Spleen (tissue), 11 donors: ENCODE data around the gene CCL27. TPM values are rescaled to one million over a fixed set of nuclear protein-coding genes. Genes with fewer than 3 reads are reported as not detected.

Source experiments
- DNase-seq: peaks from one replicate; pipeline ENCODE4 v3.0.0-alpha.2; 2020
- H3K27ac ChIP-seq, 8 donors: fragments of 200-600 bp; sonication (generic) in 7 of 8; 1 replicate in 4 of 8; 2 replicates in 4 of 8; pipeline versions ENCODE4 v1.5.0 to v1.8.0; 2016 to 2021; ENCODE audit warnings: inconsistent platforms in 4 of 8, mild to moderate bottlenecking in 4 of 8, moderate library complexity in 1 of 8
- H3K27me3 ChIP-seq, 7 donors: fragments of 200-600 bp; sonication (generic) in 6 of 7; replicated peaks in 1 of 7; 1 replicate in 4 of 7; 2 replicates in 3 of 7; pipeline versions ENCODE4 v1.5.0 to v1.8.0; 2016 to 2021; ENCODE audit warnings: inconsistent platforms in 3 of 7, mild to moderate bottlenecking in 1 of 7
- H3K36me3 ChIP-seq, 6 donors: fragments of 200-600 bp; sonication (generic) in 5 of 6; 1 replicate in 4 of 6; 2 replicates in 2 of 6; pipeline versions ENCODE4 v1.5.0 to v1.8.0; 2016 to 2021; ENCODE audit warnings: inconsistent platforms in 2 of 6
- H3K4me1 ChIP-seq, 6 donors: fragments of 200-600 bp; sonication (generic) in 5 of 6; 1 replicate in 3 of 6; 2 replicates in 3 of 6; pipeline versions ENCODE4 v1.5.0 to v1.8.0; 2016 to 2021; ENCODE audit warnings: inconsistent platforms in 3 of 6
- H3K4me3 ChIP-seq, 8 donors: fragments of 200-600 bp; sonication (generic) in 7 of 8; 1 replicate in 4 of 8; 2 replicates in 4 of 8; pipeline versions ENCODE4 v1.5.0 to v1.8.0; 2016 to 2021; ENCODE audit warnings: inconsistent platforms in 4 of 8, mild to moderate bottlenecking in 4 of 8, moderate library complexity in 2 of 8
- H3K9me3 ChIP-seq, 8 donors: fragments of 200-600 bp; sonication (generic) in 7 of 8; 1 replicate in 4 of 8; 2 replicates in 4 of 8; pipeline versions ENCODE4 v1.5.0 to v1.8.0; 2016 to 2021; ENCODE audit warnings: inconsistent platforms in 4 of 8
- POLR2A ChIP-seq, 3 donors: fragments of 450-650 bp; IDR thresholded peaks; one replicate each; pipeline ENCODE4 v1.5.1; 2017; ENCODE audit warnings: antibody characterized with exemption in 3 of 3, mild to moderate bottlenecking in 1 of 3
- POLR2AphosphoS5 ChIP-seq, 3 donors: sonication (generic); formaldehyde crosslinking; IDR thresholded peaks; one replicate each; pipeline ENCODE4 v1.5.1; 2017; ENCODE audit warnings: antibody characterized with exemption in 3 of 3
- WGBS, 5 donors: extraction: QIAGEN DNeasy Blood & Tissue Kit in 3 of 5; methylation state at CpG; one replicate each; pipeline versions ENCODE4 v1.1.5 to v1.1.7; 2013 to 2018; 5-methylcytosine and 5-hydroxymethylcytosine counted together
- intact Hi-C: fragments of 100-400 bp; cut with DNase I; formaldehyde crosslinking; loops from one replicate; pipeline ENCODE4 v1.15.0; 2023; ENCODE audit warnings: low total_unique reads
- polyA plus RNA-seq, 3 donors: library from polyadenylated mRNA; stranded (reverse); fragments of 200-250 nt; gene quantifications; one replicate each; pipeline ENCODE4 v1.2.1, GENCODE V29; 2013
- total RNA-seq, 7 donors: library from RNA; depleted of rRNA in 3 of 7; stranded (reverse); fragments of >200 nt in 3 of 7; fragmentation: NEBNext Ultra II Directional in 4 of 7; extraction: Animal tissue kit (Norgen Biotek cat#: 25700) in 4 of 7; gene quantifications; one replicate each; pipeline versions ENCODE4 v1.1.0 to v1.2.1, GENCODE V29; 2016 to 2021
- TF ChIP-seq, protein P1 (sequence below), 11 experiments: fragments of 200-600 bp in 7 of 11; fragments of 450-650 bp in 4 of 11; sonication (generic) in 4 of 11; IDR thresholded peaks in 8 of 11; conservative IDR thresholded peaks in 3 of 11; 1 replicate in 7 of 11; 2 replicates in 4 of 11; pipeline versions ENCODE4 v1.4.0 to v1.8.0; 2016 to 2021; ENCODE audit warnings: antibody characterized with exemption in 11 of 11, inconsistent platforms in 4 of 11, mild to moderate bottlenecking in 1 of 11
- donor health status: healthy with polysubstance abuse.
- donor health status: DM: no; HTN: no; CAD: no; lungs with moderate emphysema.
- donor health status: DM: no; HTN: no; CAD: no.
- donor health status: Bipolar disorder and iron deficiency.
- donor health status: healthy.
- donor health status: DM: no; HTN: no; CAD: no.
- donor health status: DM: yes; HTN: yes; CAD: no.

CCL27 gene
- total and polyA plus RNA-seq, 10 donors: 0.08 to 0.70 (median 0.32) TPM; not detected in 7

DNA sequence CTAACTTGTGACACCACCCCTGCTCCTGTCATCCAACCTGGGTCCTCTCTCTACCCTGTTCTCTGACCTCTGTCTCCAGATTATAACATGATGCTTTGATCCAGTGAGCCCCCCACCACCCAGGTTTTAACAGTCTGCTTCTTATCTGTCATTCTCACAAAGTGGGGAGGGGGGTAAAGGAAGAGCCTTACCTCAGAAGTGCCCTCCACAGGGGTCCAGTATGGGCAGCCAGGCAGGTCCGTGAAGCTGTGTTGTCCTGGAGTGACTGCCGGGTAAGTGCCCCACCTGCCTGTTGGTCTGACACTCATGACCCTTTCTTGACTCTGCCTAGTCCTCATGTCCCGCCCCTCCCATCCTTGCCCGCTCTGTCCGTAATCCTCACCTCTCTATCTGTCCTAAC is 7.1 kb downstream of the CCL27 start:
- WGBS, 5 donors: 75 to 92% (median 83%) methylated on average over 5 of the region's 5 CpGs
- Histone ChIP-seq H3K4me1 (peaks cover 15 to 50% (median 32%) of the 10 kb centered on the region in 6 donors), H3K4me3 (no peak overlapping the region), H3K9me3 (no peaks in the 10 kb centered on the region), H3K27me3 (no peaks in the 10 kb centered on the region), H3K36me3 (peaks cover 0 to 22% (median 8%) of the 10 kb centered on the region in 6 donors), H3K27ac (peak overlapping the region in 2 of 8 donors; percentile 30 to 70)
- TF ChIP-seq, protein P1, sequence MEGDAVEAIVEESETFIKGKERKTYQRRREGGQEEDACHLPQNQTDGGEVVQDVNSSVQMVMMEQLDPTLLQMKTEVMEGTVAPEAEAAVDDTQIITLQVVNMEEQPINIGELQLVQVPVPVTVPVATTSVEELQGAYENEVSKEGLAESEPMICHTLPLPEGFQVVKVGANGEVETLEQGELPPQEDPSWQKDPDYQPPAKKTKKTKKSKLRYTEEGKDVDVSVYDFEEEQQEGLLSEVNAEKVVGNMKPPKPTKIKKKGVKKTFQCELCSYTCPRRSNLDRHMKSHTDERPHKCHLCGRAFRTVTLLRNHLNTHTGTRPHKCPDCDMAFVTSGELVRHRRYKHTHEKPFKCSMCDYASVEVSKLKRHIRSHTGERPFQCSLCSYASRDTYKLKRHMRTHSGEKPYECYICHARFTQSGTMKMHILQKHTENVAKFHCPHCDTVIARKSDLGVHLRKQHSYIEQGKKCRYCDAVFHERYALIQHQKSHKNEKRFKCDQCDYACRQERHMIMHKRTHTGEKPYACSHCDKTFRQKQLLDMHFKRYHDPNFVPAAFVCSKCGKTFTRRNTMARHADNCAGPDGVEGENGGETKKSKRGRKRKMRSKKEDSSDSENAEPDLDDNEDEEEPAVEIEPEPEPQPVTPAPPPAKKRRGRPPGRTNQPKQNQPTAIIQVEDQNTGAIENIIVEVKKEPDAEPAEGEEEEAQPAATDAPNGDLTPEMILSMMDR (IDR thresholded peaks at IDR 0.05 in 8 of 11, conservative IDR thresholded peaks at IDR 0.05 in 3 of 11): no peak
- no peak for TF ChIP-seq POLR2AphosphoS5 (IDR thresholded peaks at IDR 0.05)
- TF ChIP-seq POLR2A (IDR thresholded peaks at IDR 0.05): no peak
- DNase-seq: no peak
- intact Hi-C loops: no loop called here

DNA sequence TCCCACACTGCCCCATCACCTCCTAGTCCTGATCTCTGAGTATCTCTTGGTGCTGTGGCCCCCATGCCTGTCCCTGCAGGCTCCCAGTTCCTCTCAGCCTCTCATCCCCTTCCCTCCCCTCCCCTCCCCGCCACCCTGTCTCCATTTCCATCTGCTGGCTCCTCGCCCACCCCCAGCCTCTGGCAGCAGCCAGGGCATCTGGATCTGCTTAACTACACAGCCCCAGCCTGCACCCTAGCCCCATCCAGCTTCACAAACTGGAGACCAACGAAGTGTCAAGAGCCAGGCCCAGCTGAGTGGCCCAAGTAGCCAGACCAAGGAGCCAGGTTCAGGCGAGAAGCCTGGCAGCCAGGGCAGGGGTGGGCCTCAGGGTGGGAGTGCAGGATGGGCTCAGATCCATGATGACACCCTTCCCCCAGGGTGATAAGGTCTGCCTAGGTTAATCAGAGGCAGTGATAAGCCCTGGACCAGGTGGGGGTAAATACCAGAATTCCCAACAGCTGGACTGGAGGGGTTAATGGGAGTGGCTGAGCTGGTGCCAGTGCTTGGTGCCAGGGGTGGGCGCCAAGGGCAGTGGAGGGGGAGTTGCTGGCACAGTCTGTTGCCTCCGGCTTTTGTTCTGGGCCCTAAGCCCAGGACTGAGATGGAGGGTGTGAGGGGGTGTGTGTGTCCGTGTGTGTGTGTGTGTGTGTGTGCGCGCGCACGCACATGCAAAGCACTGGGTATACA is 8.0 kb downstream of the CCL27 start:
- Histone ChIP-seq H3K27me3 (no peaks in the 10 kb centered on the region), H3K27ac (peak overlapping the region in 6 of 8 donors; percentile 33 to 70 (median 65)), H3K9me3 (no peaks in the 10 kb centered on the region), H3K4me3 (no peak overlapping the region), H3K36me3 (peaks cover 0 to 24% (median 13%) of the 10 kb centered on the region in 6 donors), H3K4me1 (peaks cover 15 to 57% (median 32%) of the 10 kb centered on the region in 6 donors)
- intact Hi-C loops: no loop called here
- 51 to 70% (median 64%) methylated on average over 10 to 11 of the region's 11 CpGs for WGBS, 5 donors
- TF ChIP-seq, protein P1 (IDR thresholded peaks at IDR 0.05 in 8 of 11, conservative IDR thresholded peaks at IDR 0.05 in 3 of 11): no peak
- peak; percentile 24 to 67 (median 63) for TF ChIP-seq POLR2AphosphoS5 (IDR thresholded peaks at IDR 0.05)
- DNase-seq: peak; percentile 73

DNA sequence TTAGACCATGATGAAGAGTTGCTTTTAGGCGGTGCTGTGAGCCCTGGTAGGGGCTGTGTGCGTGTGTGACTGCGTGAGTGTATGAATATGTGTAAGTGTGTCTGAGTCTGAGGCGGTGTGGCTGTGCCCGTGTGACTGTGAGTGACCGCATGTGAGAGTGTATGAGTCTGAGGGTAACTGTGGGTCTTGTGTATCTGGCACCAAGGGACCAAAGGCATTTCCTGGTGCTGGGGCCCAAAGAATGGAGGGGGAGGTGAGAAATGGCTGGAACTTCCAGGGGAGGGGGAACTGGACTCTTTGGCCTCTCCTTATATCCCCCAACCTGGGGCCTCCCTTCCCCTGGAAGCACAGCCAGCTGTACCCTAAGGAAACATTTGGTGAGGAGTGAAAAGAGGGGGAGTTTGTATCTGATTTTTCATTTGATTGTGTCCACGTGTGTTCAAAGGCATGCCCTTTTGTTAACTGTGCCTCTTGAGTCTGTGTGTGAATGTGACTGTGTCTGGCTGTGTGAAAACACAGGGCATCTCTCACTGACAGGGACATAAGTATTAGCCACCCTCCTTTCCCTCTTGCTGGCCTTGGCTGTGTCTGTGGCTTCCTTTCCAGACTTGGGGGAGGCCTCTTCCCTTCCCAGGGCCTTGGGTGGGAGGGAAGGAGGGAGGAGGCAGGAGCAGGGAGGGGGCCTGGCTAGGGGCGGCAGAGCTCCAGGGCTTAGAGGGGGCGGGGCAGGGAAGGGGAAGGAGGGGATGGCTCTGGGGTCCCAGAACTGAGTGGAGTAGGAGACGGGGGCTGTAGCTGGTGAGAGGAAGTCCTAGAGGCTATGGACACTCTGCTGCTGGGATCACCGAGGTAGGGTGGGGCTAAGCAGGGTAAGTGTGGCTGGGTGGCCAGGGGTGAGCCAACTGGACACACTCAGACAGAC is 9.0 kb downstream of the CCL27 start:
- peak overlapping the region in 7 of 8 donors; percentile 51 to 70 (median 67) for H3K27ac ChIP-seq
- TF ChIP-seq POLR2AphosphoS5 (IDR thresholded peaks at IDR 0.05) (no peak), POLR2A (IDR thresholded peaks at IDR 0.05) (no peak)
- TF ChIP-seq, protein P1 (IDR thresholded peaks at IDR 0.05 in 8 of 11, conservative IDR thresholded peaks at IDR 0.05 in 3 of 11): no peak
- WGBS, 5 donors: 43 to 55% (median 52%) methylated on average over 10 to 11 of the region's 11 CpGs
- H3K4me3 ChIP-seq: no peak overlapping the region
- H3K36me3 ChIP-seq: peaks cover 0 to 34% (median 23%) of the 10 kb centered on the region in 6 donors
- H3K4me1 ChIP-seq: peaks cover 15 to 67% (median 32%) of the 10 kb centered on the region in 6 donors
- H3K9me3 ChIP-seq: no peaks in the 10 kb centered on the region
- DNase-seq: no peak
- H3K27me3 ChIP-seq: no peaks in the 10 kb centered on the region
- intact Hi-C loops: no loop called here
